Liver (tissue), 9 donors: Measurements from ENCODE around the gene SMARCC2. TPM values are rescaled to one million over a fixed set of nuclear protein-coding genes. Genes with fewer than 3 reads are reported as not detected.

Experiments
- DNase-seq: peaks from one replicate; pipeline ENCODE4 v3.0.0-alpha.2; 2017; ENCODE audit warnings: low spot score
- H3K27ac ChIP-seq, 2 donors: one replicate each; pipeline ENCODE4 v1.7.0; 2013; ENCODE audit warnings: inconsistent platforms in 2 of 2, low read length in 2 of 2, control low read depth in 1 of 2, low read depth in 1 of 2, mild to moderate bottlenecking in 1 of 2
- H3K27me3 ChIP-seq, 4 donors: one replicate each; pipeline versions ENCODE4 v1.6.1 to v1.7.0; 2013; ENCODE audit warnings: low read length in 3 of 4, inconsistent platforms in 1 of 4, mild to moderate bottlenecking in 1 of 4, moderate library complexity in 1 of 4; ENCODE audit not compliant: control insufficient read depth in 4 of 4, insufficient read depth in 4 of 4
- H3K36me3 ChIP-seq, 4 donors: one replicate each; pipeline versions ENCODE4 v1.6.1 to v1.7.0; 2013; ENCODE audit warnings: low read length in 3 of 4, mild to moderate bottlenecking in 3 of 4, low read depth in 1 of 4, moderate library complexity in 1 of 4; ENCODE audit not compliant: control insufficient read depth in 4 of 4, insufficient read depth in 3 of 4
- H3K4me1 ChIP-seq, 4 donors: one replicate each; pipeline versions ENCODE4 v1.6.1 to v1.7.0; 2013; ENCODE audit warnings: low read length in 3 of 4, mild to moderate bottlenecking in 3 of 4, moderate library complexity in 1 of 4; ENCODE audit not compliant: control insufficient read depth in 4 of 4, insufficient read depth in 4 of 4
- H3K4me3 ChIP-seq, 3 donors: one replicate each; pipeline versions ENCODE4 v1.6.1 to v1.7.0; 2013; ENCODE audit warnings: low read length in 3 of 3, control low read depth in 1 of 3, low read depth in 1 of 3, mild to moderate bottlenecking in 1 of 3
- H3K9ac ChIP-seq, 2 donors: one replicate each; pipeline ENCODE4 v1.7.0; 2013; ENCODE audit warnings: low read length in 2 of 2, mild to moderate bottlenecking in 2 of 2, moderate library complexity in 2 of 2, control low read depth in 1 of 2, low read depth in 1 of 2
- H3K9me3 ChIP-seq, 4 donors: one replicate each; pipeline versions ENCODE4 v1.6.1 to v1.7.0; 2013; ENCODE audit warnings: low read length in 3 of 4; ENCODE audit not compliant: control insufficient read depth in 4 of 4
- EGR1 ChIP-seq, 2 donors: IDR thresholded peaks; 2 replicates each; pipeline ENCODE4 v1.6.1; 2016 to 2018; ENCODE audit warnings: antibody characterized with exemption in 2 of 2, low read depth in 2 of 2
- FOXA1 ChIP-seq: IDR thresholded peaks from 2 replicates; pipeline ENCODE4 v1.6.1; 2016; ENCODE audit warnings: antibody characterized with exemption
- FOXA2 ChIP-seq: IDR thresholded peaks from 2 replicates; pipeline ENCODE4 v1.6.1; 2016; ENCODE audit warnings: antibody characterized with exemption
- GABPA ChIP-seq, 2 donors: IDR thresholded peaks in 1 of 2; conservative IDR thresholded peaks in 1 of 2; 2 replicates each; pipeline ENCODE4 v1.6.1; 2016; ENCODE audit warnings: antibody characterized with exemption in 2 of 2, mild to moderate bottlenecking in 1 of 2, moderate library complexity in 1 of 2
- HNF4A ChIP-seq, 2 donors: conservative IDR thresholded peaks; 2 replicates each; pipeline ENCODE4 v1.6.1; 2016; ENCODE audit warnings: antibody characterized with exemption in 2 of 2, mild to moderate bottlenecking in 2 of 2
- HNF4G ChIP-seq: IDR thresholded peaks from 2 replicates; pipeline ENCODE4 v1.6.1; 2016; ENCODE audit warnings: antibody characterized with exemption
- JUND ChIP-seq, 2 donors: IDR thresholded peaks; 2 replicates each; pipeline ENCODE4 v1.6.1; 2016; ENCODE audit warnings: antibody characterized with exemption in 2 of 2
- NR2F2 ChIP-seq: IDR thresholded peaks from 2 replicates; pipeline ENCODE4 v1.6.1; 2016; ENCODE audit warnings: antibody characterized with exemption
- RAD21 ChIP-seq, 2 donors: IDR thresholded peaks; 2 replicates each; pipeline ENCODE4 v1.6.1; 2016; ENCODE audit warnings: antibody characterized with exemption in 2 of 2, mild to moderate bottlenecking in 2 of 2
- RXRA ChIP-seq, 2 donors: IDR thresholded peaks; 2 replicates each; pipeline ENCODE4 v1.6.1; 2017 to 2018; ENCODE audit warnings: antibody characterized with exemption in 2 of 2, mild to moderate bottlenecking in 1 of 2
- SP1 ChIP-seq: IDR thresholded peaks from 2 replicates; pipeline ENCODE4 v1.6.1; 2018; ENCODE audit warnings: antibody characterized with exemption, mild to moderate bottlenecking
- TAF1 ChIP-seq: conservative IDR thresholded peaks from 2 replicates; pipeline ENCODE4 v1.6.1; 2016; ENCODE audit warnings: antibody characterized with exemption, mild to moderate bottlenecking
- YY1 ChIP-seq: IDR thresholded peaks from 2 replicates; pipeline ENCODE4 v1.6.1; 2016; ENCODE audit warnings: antibody characterized with exemption, mild to moderate bottlenecking
- WGBS: extraction: QIAGEN DNeasy Blood & Tissue Kit; methylation state at CpG from one replicate; pipeline ENCODE4 v1.1.7; 2013; 5-methylcytosine and 5-hydroxymethylcytosine counted together
- polyA plus RNA-seq, 2 donors: library from polyadenylated mRNA; stranded (reverse) in 1 of 2; unstranded in 1 of 2; fragments of 200-250 nt in 1 of 2; fragments of >200 nt in 1 of 2; fragmentation: Nextera tagmentation in 1 of 2; extraction: Ambion mirVana in 1 of 2; gene quantifications; one replicate each; pipeline versions ENCODE4 v1.2.1 to v1.2.3, GENCODE V29; 2013 to 2015
- total RNA-seq, 2 donors: library from RNA; depleted of rRNA; stranded (reverse); fragments of >200 nt; gene quantifications; one replicate each; pipeline ENCODE4 v1.2.3, GENCODE V29; 2014
- TF ChIP-seq, protein P1 (sequence below): fragments of 150-350 bp; IDR thresholded peaks from 2 replicates; pipeline ENCODE4 v1.5.1; 2017; ENCODE audit warnings: improper control_type of control experiment, low read depth, low read length; ENCODE audit not compliant: missing input control
- TF ChIP-seq, protein P2 (sequence below): IDR thresholded peaks from 2 replicates; pipeline ENCODE4 v1.6.1; 2016; ENCODE audit warnings: antibody characterized with exemption
- TF ChIP-seq, protein P3 (sequence below): IDR thresholded peaks from 2 replicates; pipeline ENCODE4 v1.6.1; 2016; ENCODE audit warnings: antibody characterized with exemption, mild to moderate bottlenecking
- TF ChIP-seq, protein P4 (sequence below): IDR thresholded peaks from 2 replicates; pipeline ENCODE4 v1.6.1; 2016; ENCODE audit warnings: antibody characterized with exemption
- TF ChIP-seq, protein P5 (sequence below): IDR thresholded peaks from 2 replicates; pipeline ENCODE4 v1.6.1; 2016; ENCODE audit warnings: antibody characterized with exemption
- donor health status: healthy.
- donor health status: healthy.
- donor health status: healthy.
- donor health status: healthy.
- donor health status: healthy.

SMARCC2 gene
- total and polyA plus RNA-seq, 4 donors, result 12.8 to 24.8 (median 22.5) TPM

DNA sequence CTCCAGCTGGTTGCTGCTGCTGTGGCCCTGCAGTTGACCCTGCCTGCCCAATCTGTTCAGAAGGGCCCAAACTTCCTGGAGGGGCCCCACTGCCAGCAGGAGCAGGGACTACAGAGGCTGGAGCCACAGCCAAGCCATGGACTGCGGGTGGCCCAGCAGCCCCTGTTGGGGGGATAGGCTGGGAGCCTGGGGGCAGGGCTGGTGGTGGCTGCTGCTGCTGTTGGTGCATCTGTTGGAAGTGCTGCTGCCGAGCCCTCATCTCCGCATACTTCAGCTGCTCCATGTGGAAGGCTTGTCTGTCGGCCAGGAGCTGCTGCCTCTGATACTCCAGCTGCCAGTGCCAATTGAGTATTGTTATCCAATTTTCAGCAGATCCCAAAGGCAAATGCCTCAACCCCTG lies 23.9 kb downstream of the SMARCC2 start:
- no peaks in the 10 kb centered on the region for H3K9me3 ChIP-seq
- no peak for TF ChIP-seq TAF1
- TF ChIP-seq, protein P1, sequence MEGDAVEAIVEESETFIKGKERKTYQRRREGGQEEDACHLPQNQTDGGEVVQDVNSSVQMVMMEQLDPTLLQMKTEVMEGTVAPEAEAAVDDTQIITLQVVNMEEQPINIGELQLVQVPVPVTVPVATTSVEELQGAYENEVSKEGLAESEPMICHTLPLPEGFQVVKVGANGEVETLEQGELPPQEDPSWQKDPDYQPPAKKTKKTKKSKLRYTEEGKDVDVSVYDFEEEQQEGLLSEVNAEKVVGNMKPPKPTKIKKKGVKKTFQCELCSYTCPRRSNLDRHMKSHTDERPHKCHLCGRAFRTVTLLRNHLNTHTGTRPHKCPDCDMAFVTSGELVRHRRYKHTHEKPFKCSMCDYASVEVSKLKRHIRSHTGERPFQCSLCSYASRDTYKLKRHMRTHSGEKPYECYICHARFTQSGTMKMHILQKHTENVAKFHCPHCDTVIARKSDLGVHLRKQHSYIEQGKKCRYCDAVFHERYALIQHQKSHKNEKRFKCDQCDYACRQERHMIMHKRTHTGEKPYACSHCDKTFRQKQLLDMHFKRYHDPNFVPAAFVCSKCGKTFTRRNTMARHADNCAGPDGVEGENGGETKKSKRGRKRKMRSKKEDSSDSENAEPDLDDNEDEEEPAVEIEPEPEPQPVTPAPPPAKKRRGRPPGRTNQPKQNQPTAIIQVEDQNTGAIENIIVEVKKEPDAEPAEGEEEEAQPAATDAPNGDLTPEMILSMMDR, result no peak
- no peak for TF ChIP-seq EGR1 (IDR thresholded peaks at IDR 0.05; ENCODE audit: low read depth in 2 of 2)
- no peak for TF ChIP-seq SP1
- no peak for TF ChIP-seq YY1
- no peak for TF ChIP-seq FOXA1
- TF ChIP-seq, protein P2, sequence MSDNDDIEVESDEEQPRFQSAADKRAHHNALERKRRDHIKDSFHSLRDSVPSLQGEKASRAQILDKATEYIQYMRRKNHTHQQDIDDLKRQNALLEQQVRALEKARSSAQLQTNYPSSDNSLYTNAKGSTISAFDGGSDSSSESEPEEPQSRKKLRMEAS, result no peak
- no peak for TF ChIP-seq NR2F2
- TF ChIP-seq GABPA (IDR thresholded peaks at IDR 0.05 in 1 of 2, conservative IDR thresholded peaks at IDR 0.05 in 1 of 2), result no peak
- TF ChIP-seq JUND (IDR thresholded peaks at IDR 0.05), result no peak
- no peak for TF ChIP-seq FOXA2
- no peak for TF ChIP-seq RAD21 (IDR thresholded peaks at IDR 0.05)
- TF ChIP-seq, protein P3, sequence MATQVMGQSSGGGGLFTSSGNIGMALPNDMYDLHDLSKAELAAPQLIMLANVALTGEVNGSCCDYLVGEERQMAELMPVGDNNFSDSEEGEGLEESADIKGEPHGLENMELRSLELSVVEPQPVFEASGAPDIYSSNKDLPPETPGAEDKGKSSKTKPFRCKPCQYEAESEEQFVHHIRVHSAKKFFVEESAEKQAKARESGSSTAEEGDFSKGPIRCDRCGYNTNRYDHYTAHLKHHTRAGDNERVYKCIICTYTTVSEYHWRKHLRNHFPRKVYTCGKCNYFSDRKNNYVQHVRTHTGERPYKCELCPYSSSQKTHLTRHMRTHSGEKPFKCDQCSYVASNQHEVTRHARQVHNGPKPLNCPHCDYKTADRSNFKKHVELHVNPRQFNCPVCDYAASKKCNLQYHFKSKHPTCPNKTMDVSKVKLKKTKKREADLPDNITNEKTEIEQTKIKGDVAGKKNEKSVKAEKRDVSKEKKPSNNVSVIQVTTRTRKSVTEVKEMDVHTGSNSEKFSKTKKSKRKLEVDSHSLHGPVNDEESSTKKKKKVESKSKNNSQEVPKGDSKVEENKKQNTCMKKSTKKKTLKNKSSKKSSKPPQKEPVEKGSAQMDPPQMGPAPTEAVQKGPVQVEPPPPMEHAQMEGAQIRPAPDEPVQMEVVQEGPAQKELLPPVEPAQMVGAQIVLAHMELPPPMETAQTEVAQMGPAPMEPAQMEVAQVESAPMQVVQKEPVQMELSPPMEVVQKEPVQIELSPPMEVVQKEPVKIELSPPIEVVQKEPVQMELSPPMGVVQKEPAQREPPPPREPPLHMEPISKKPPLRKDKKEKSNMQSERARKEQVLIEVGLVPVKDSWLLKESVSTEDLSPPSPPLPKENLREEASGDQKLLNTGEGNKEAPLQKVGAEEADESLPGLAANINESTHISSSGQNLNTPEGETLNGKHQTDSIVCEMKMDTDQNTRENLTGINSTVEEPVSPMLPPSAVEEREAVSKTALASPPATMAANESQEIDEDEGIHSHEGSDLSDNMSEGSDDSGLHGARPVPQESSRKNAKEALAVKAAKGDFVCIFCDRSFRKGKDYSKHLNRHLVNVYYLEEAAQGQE, result no peak
- H3K9ac ChIP-seq, result no peak overlapping the region
- WGBS, result 92% methylated on average over 4 of the region's 4 CpGs
- H3K4me1 ChIP-seq, result peaks cover 0 to 11% (median 10%) of the 10 kb centered on the region in 4 donors
- no peak for DNase-seq
- H3K27ac ChIP-seq, result no peak overlapping the region
- no peaks in the 10 kb centered on the region for H3K27me3 ChIP-seq
- peaks cover 29 to 76% (median 64%) of the 10 kb centered on the region in 4 donors for H3K36me3 ChIP-seq
- no peak overlapping the region for H3K4me3 ChIP-seq

DNA sequence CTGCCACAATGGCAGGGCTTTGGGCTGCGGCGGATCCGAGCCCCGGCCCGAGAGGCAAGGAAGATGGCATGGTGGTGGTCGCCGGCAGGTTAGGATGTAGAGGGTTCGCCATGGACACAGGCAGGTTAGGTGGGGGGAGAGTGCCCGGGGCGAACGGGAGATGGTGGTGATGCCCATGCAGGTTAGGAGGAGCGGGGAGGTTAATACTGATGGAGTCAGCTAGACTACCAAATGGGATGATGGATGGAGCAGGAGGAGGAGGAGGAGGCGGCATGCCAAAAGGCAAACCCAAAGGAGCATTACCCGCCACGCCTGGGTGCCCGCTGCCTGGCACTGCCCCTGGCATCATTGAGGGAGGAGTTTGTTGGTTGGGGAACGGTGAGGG lies 24.9 kb downstream of the SMARCC2 start:
- Histone ChIP-seq H3K27ac (no peak overlapping the region), H3K9ac (no peak overlapping the region), H3K4me1 (peaks cover 0 to 21% (median 20%) of the 10 kb centered on the region in 4 donors), H3K36me3 (peaks cover 28 to 72% (median 62%) of the 10 kb centered on the region in 4 donors), H3K4me3 (no peak overlapping the region), H3K27me3 (no peaks in the 10 kb centered on the region), H3K9me3 (no peaks in the 10 kb centered on the region)
- 95% methylated on average over 17 of the region's 17 CpGs for whole genome bisulfite sequencing
- no peak for DNase-seq
- no peak for TF ChIP-seq FOXA2
- TF ChIP-seq RXRA (IDR thresholded peaks at IDR 0.05), result no peak
- no peak for TF ChIP-seq TAF1
- TF ChIP-seq, protein P3, result no peak
- no peak for TF ChIP-seq HNF4A (conservative IDR thresholded peaks at IDR 0.05)
- TF ChIP-seq YY1, result no peak
- TF ChIP-seq HNF4G, result no peak
- TF ChIP-seq, protein P4, sequence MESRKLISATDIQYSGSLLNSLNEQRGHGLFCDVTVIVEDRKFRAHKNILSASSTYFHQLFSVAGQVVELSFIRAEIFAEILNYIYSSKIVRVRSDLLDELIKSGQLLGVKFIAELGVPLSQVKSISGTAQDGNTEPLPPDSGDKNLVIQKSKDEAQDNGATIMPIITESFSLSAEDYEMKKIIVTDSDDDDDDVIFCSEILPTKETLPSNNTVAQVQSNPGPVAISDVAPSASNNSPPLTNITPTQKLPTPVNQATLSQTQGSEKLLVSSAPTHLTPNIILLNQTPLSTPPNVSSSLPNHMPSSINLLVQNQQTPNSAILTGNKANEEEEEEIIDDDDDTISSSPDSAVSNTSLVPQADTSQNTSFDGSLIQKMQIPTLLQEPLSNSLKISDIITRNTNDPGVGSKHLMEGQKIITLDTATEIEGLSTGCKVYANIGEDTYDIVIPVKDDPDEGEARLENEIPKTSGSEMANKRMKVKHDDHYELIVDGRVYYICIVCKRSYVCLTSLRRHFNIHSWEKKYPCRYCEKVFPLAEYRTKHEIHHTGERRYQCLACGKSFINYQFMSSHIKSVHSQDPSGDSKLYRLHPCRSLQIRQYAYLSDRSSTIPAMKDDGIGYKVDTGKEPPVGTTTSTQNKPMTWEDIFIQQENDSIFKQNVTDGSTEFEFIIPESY, result no peak
- TF ChIP-seq, protein P1, result no peak
- TF ChIP-seq, protein P2, result no peak
- no peak for TF ChIP-seq FOXA1
- TF ChIP-seq NR2F2, result no peak
- TF ChIP-seq, protein P5, sequence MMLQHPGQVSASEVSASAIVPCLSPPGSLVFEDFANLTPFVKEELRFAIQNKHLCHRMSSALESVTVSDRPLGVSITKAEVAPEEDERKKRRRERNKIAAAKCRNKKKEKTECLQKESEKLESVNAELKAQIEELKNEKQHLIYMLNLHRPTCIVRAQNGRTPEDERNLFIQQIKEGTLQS, result no peak
- no peak for TF ChIP-seq GABPA (IDR thresholded peaks at IDR 0.05 in 1 of 2, conservative IDR thresholded peaks at IDR 0.05 in 1 of 2)
